Sigmoid colon (tissue), 7 donors: ENCODE data around the gene SPIN1. TPM values are rescaled to one million over a fixed set of nuclear protein-coding genes. Genes with fewer than 3 reads are reported as not detected.

Source experiments
- DNase-seq: peaks from one replicate; pipeline ENCODE4 v3.0.0-alpha.2; 2019
- H3K27ac ChIP-seq, 4 donors: fragments of 200-600 bp; sonication (generic); one replicate each; pipeline ENCODE4 v1.5.1; 2016 to 2019; ENCODE audit warnings: mild to moderate bottlenecking in 1 of 4
- H3K27me3 ChIP-seq, 3 donors: fragments of 200-600 bp; sonication (generic); one replicate each; pipeline ENCODE4 v1.5.1; 2019; ENCODE audit warnings: mild to moderate bottlenecking in 1 of 3
- H3K36me3 ChIP-seq, 4 donors: fragments of 200-600 bp; sonication (generic); one replicate each; pipeline ENCODE4 v1.5.1; 2016 to 2019
- H3K4me1 ChIP-seq, 4 donors: fragments of 200-600 bp; sonication (generic); one replicate each; pipeline ENCODE4 v1.5.1; 2017 to 2019
- H3K4me3 ChIP-seq, 4 donors: fragments of 200-600 bp; sonication (generic); one replicate each; pipeline ENCODE4 v1.5.1; 2017 to 2019; ENCODE audit warnings: mild to moderate bottlenecking in 2 of 4, moderate library complexity in 1 of 4
- H3K9me3 ChIP-seq, 4 donors: fragments of 200-600 bp in 3 of 4; sonication (generic) in 3 of 4; one replicate each; pipeline versions ENCODE4 v1.5.1 to v1.6.1; 2013 to 2019
- CTCF ChIP-seq, 4 experiments: fragments of 450-650 bp in 3 of 4; fragments of 200-600 bp in 1 of 4; IDR thresholded peaks; one replicate each; pipeline ENCODE4 v1.5.1; 2016 to 2019; ENCODE audit warnings: antibody characterized with exemption in 4 of 4, mild to moderate bottlenecking in 3 of 4, moderate library complexity in 2 of 4
- EP300 ChIP-seq, 4 donors: sonication (generic); formaldehyde crosslinking; IDR thresholded peaks; one replicate each; pipeline ENCODE4 v1.6.1; 2017; ENCODE audit warnings: antibody characterized with exemption in 4 of 4
- POLR2A ChIP-seq, 2 donors: fragments of 450-650 bp; IDR thresholded peaks; one replicate each; pipeline ENCODE4 v1.6.1; 2016; ENCODE audit warnings: antibody characterized with exemption in 2 of 2, mild to moderate bottlenecking in 2 of 2, moderate library complexity in 2 of 2
- POLR2AphosphoS5 ChIP-seq, 4 donors: sonication (generic); formaldehyde crosslinking; IDR thresholded peaks; one replicate each; pipeline ENCODE4 v1.6.1; 2017; ENCODE audit warnings: antibody characterized with exemption in 4 of 4
- WGBS, 2 donors: extraction: QIAGEN DNeasy Blood & Tissue Kit; methylation state at CpG; one replicate each; pipeline ENCODE4 v1.1.7; 2013; 5-methylcytosine and 5-hydroxymethylcytosine counted together
- intact Hi-C: fragments of 100-400 bp; cut with DNase I; formaldehyde crosslinking; loops from one replicate; pipeline ENCODE4 v1.15.1; 2023
- polyA plus RNA-seq, 3 donors: library from polyadenylated mRNA; stranded (reverse); fragments of 200-250 nt; gene quantifications; one replicate each; pipeline ENCODE4 v1.2.3, GENCODE V29; 2013
- total RNA-seq, 4 donors: library from RNA; depleted of rRNA; stranded (reverse); fragments of >200 nt; gene quantifications; one replicate each; pipeline ENCODE4 v1.1.0, GENCODE V29; 2016
- donor health status: healthy with polysubstance abuse.
- donor health status: Bipolar disorder and iron deficiency.
- donor health status: healthy.

The SPIN1 gene
- total and polyA plus RNA-seq, 7 donors: 23.3 to 102 (median 79.2) TPM

DNA sequence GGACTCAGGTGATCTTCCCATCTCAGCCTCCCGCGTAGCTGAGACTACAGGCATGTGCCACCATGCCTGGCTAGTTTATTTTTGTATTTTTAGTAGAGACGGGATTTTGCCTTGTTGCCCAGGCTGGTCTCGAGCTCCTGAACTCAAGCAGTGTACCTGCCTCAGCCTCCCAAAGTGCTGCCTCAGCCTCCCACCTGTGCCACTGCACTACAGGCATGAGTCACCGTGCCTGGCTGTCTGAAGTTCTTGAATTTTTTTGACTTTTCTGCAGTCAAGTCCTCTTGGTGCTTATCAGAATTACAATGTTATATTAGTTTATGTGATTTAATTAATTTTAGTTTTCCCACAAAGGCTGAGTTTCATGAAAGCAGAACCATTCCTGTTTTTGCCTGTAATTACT is 9.8 kb downstream of the SPIN1 start:
- Histone ChIP-seq H3K36me3 (no peaks in the 10 kb centered on the region), H3K27ac (peak overlapping the region in 1 of 4 donors; percentile 27), H3K27me3 (no peaks in the 10 kb centered on the region), H3K4me1 (peaks cover 0 to 63% (median 37%) of the 10 kb centered on the region in 4 donors), H3K9me3 (no peaks in the 10 kb centered on the region), H3K4me3 (no peak overlapping the region)
- TF ChIP-seq CTCF (IDR thresholded peaks at IDR 0.05): no peak
- TF ChIP-seq POLR2AphosphoS5 (IDR thresholded peaks at IDR 0.05): no peak
- no peak for TF ChIP-seq EP300 (IDR thresholded peaks at IDR 0.05)
- no peak for TF ChIP-seq POLR2A (IDR thresholded peaks at IDR 0.05)
- DNase-seq: no peak
- WGBS, 2 donors: 92 to 97% methylated on average over 5 of the region's 5 CpGs
- intact Hi-C loops: no loop called here

DNA sequence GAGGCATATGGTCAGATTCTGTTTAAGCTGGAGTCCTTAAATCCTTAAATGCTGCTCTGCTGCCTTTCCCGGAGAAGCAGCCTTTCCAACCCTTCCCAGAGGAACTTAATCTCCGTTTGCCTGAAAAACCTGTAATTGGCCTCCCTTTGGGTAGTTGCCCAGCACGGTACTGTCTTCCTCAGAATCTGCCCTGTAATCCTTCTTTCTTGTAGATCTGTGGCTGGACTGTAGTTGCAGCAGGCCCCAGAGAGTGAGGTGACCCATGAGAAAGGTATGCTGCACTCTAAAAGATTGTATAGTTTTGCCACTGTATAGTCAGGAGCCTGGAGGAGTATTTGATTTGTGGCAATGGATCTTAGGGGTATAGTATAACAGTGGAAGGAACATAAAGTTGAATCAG is 11.7 kb downstream of the SPIN1 start:
- no peak for DNase-seq
- WGBS, 2 donors: 69 to 72% methylated on average over 3 of the region's 3 CpGs
- intact Hi-C loops: no loop called here
- Histone ChIP-seq H3K27me3 (no peaks in the 10 kb centered on the region), H3K36me3 (no peaks in the 10 kb centered on the region), H3K4me1 (peaks cover 0 to 63% (median 40%) of the 10 kb centered on the region in 4 donors), H3K4me3 (no peak overlapping the region), H3K9me3 (no peaks in the 10 kb centered on the region), H3K27ac (peak overlapping the region in 3 of 4 donors; percentile 7 to 42 (median 38))
- no peak for TF ChIP-seq EP300 (IDR thresholded peaks at IDR 0.05)
- TF ChIP-seq POLR2A (IDR thresholded peaks at IDR 0.05): no peak

DNA sequence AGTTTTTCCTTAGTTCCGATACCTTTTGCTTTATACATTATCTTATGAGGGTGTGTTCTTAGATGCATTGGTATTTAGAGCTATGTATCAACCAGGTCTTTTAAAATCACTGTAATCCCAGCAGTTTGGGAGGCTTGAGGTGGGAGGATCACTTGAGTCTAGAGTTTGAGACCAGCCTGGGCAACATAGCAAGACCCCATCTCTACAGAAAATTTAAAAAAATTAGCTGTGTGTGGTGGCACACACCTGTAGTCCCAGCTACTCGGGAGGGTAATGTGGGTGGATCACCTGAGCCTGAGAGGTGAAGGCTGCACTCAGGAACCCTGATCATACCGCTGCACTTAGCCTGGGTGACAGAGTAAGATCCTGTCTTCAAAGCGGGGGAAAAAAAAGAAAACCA is 15.1 kb downstream of the SPIN1 start:
- no peak overlapping the region for H3K27ac ChIP-seq
- WGBS, 2 donors: 89 to 94% methylated on average over 4 of the region's 4 CpGs
- peaks cover 0 to 34% (median 24%) of the 10 kb centered on the region in 4 donors for H3K4me1 ChIP-seq
- H3K9me3 ChIP-seq: no peaks in the 10 kb centered on the region
- H3K27me3 ChIP-seq: no peaks in the 10 kb centered on the region
- H3K4me3 ChIP-seq: no peak overlapping the region
- no peak for DNase-seq
- no peak for TF ChIP-seq POLR2A (IDR thresholded peaks at IDR 0.05)
- TF ChIP-seq CTCF (IDR thresholded peaks at IDR 0.05): no peak
- TF ChIP-seq POLR2AphosphoS5 (IDR thresholded peaks at IDR 0.05): no peak
- no peak for TF ChIP-seq EP300 (IDR thresholded peaks at IDR 0.05)
- intact Hi-C loops: no loop called here
- H3K36me3 ChIP-seq: no peaks in the 10 kb centered on the region

DNA sequence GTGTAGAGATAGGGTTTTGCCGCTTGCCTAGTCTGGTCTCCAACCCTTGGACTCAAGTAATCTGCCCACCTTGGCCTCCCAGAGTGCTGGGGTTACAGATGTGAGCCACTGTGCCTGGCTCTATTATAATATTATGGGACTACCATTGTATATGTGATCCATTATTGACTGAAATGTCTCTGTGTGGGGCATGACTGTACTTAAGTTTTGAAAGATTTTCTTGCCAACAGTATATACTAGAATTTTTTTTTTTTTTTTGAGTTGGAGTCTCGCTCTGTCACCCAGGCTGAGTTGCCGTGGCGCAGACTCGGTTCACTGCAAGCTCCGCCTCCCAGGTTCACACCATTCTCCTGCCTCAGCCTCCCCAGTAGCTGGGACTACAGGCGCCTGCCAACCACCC is 17.8 kb downstream of the SPIN1 start:
- 97 to 98% methylated on average over 7 of the region's 7 CpGs for WGBS, 2 donors
- intact Hi-C loops: no loop called here
- H3K36me3 ChIP-seq: no peaks in the 10 kb centered on the region
- no peak overlapping the region for H3K27ac ChIP-seq
- H3K27me3 ChIP-seq: no peaks in the 10 kb centered on the region
- no peak overlapping the region for H3K4me3 ChIP-seq
- H3K4me1 ChIP-seq: peaks cover 0 to 11% (median 4%) of the 10 kb centered on the region in 4 donors
- no peak for DNase-seq
- no peaks in the 10 kb centered on the region for H3K9me3 ChIP-seq
- TF ChIP-seq CTCF (IDR thresholded peaks at IDR 0.05) (no peak), EP300 (IDR thresholded peaks at IDR 0.05) (no peak), POLR2AphosphoS5 (IDR thresholded peaks at IDR 0.05) (no peak), POLR2A (IDR thresholded peaks at IDR 0.05) (no peak)

DNA sequence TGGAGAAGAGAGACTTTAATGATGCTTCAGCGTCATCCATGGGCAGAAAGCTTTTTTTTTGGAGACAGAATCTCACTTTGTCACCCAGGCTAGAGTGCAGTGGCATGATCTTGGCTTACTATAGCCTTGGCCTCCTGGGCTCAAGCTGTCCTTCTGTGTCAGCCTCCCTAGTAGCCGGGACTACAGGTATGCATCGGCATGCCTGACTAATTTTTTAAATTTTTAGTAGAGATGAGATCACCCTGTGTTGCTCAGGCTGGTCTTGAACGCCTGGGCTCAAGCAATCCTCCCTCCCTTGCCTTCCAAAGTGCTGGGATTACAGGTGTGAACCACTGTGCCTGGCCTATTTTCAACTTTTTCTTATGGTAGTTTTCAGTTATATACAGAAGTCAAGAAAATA is 23.2 kb downstream of the SPIN1 start:
- Histone ChIP-seq H3K27ac (no peak overlapping the region), H3K36me3 (peaks cover 0 to 3% (median 0%) of the 10 kb centered on the region in 4 donors), H3K27me3 (no peaks in the 10 kb centered on the region), H3K9me3 (peaks cover 0 to 12% (median 0%) of the 10 kb centered on the region in 4 donors), H3K4me1 (no peaks in the 10 kb centered on the region), H3K4me3 (no peak overlapping the region)
- 95 to 97% methylated on average over 4 of the region's 4 CpGs for WGBS, 2 donors
- TF ChIP-seq CTCF (IDR thresholded peaks at IDR 0.05): no peak
- no peak for TF ChIP-seq POLR2AphosphoS5 (IDR thresholded peaks at IDR 0.05)
- TF ChIP-seq EP300 (IDR thresholded peaks at IDR 0.05): no peak
- TF ChIP-seq POLR2A (IDR thresholded peaks at IDR 0.05): no peak
- intact Hi-C loops: no loop called here
- no peak for DNase-seq
